ENCODE results near the gene SKI.
A peak's percentile ranks its signal among the peaks of the same experiment; 100 is the strongest.
"Not testable (repeated sequence)": the region's sequence is repeated elsewhere in the genome, so short reads cannot be mapped to it uniquely, and the experiment has no call there.

The SKI gene

DNA sequence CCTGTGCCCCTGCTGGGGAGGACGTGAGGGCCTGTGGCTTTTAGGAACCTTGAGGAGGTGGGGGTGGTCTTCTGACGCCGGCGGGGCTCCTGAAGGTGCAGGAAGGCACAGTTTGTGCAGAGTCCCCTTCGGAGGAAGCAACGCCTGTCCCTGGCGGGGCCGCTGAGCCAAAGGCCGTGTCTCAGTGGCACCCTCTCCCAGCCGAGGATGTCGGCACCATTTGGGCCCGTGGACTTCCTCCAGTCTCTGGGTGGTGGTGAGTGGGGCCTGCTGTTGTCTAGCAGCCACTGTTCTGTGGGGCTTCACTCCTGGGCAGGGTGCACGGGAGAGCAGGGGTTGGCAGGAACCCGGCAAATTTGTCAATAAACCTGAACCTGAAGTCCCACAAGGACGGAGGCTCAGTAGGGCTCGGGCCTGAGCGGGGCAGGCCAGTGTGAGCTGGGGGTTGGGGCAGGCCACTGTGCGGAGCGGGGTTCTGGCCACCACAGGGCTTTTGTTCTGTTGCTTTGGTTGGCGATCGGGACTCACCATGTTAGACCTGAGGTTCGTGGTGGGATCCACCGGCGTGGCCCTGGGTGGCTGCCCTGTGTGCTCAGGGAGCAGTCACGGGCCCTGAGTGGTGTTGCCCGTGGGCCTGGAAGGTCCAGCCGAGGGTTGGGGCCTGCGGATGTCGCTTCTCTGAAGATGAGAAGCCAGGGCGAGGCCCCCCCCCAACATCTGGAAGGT lies 64.8 kb downstream of the SKI start:
- no peak for DNase-seq (ENCODE audit: low spot score)

DNA sequence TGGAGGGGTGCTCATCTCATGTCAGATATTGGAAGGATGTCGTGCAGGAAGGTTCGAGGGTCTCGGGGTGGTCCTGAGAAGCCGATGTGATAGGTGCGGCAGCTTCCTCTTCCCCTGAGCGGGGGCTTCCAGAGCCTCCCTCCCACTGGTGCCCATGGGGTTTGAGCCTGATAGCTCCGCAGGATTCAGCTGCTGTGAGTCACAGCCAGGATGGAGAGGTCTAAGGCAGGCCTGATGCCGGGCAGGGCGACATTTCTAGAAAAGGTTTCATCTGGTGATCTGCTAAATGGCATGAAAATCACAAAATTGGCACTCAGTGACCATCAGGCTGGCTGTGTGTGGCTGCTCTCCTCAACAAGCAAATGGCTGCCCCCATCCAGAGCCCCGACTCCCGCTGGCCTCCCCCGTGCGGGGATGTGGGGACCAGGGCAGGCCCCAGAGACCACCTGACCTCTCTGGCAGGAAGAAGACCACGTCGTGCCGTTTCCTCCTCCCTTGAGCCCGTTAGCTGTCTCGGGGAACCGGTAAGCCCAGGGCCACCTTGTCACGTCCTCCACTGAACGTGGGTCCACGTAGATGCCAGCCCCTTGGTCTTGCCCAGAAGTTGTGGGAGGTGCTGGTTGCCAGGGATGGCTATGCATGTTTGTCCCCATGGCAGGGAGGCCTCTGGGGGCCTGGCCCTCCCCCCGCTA lies 66.1 kb downstream of the SKI start:
- DNase-seq (ENCODE audit: low spot score) = no peak

DNA sequence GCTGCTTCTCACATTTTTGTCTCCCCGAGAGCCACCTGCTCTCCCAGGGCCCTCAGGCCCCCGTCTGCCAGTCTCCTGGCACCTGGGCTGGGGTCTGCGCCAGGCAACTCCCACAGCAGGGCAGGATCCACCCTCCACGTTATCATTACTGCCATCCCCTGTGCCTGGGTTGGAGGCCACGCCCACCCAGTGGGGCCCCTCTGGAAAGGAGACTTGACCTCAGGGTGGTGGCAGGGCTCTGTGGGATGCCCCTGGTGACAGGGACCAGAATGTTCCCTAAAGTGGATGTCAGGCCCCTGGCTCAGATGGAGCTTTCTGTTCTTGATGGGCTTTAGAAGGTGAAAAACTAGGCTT lies 66.6 kb downstream of the SKI start:
- DNase-seq (ENCODE audit: low spot score) = no peak

DNA sequence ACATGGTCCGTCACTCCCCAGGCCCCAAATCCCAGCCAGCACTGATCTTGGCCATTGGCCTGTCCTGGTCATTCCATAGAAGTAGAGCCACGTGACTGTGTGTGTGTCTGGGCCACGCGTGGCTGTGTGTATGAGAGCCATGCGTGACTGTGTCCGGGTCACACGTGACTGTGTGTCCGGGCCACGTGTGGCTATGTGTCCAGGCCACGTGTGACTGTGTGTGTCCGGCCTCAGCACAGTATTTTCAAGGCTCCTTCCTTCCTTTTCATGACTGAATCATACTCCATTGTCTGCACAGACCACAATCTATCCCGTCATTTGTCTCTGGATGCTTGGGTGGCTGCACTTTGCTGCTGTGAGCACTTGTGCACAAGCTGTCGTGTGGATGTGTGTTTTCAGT lies 67.4 kb downstream of the SKI start:
- no peak for DNase-seq (ENCODE audit: low spot score)

DNA sequence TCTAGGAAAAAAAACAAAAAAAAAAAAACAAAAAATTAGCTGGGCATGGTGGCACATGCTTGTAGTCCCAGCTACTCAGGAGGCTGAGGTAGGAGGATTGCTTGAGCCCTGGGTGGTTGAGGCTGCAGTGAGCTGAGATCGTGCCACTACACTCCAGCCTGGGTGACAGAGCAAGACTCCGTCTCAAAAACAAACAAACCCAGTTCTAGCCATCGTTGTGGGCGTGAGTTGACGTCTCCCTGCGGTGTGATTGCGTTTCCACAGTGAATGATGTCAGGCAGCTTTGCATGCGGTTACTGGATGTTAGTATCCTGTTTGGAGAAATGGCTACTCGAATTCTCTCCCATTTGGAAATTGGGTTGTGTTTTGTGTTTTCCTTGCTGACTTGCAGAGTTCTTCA lies 68.1 kb downstream of the SKI start:
- DNase-seq (ENCODE audit: low spot score) = not testable (repeated sequence)

DNA sequence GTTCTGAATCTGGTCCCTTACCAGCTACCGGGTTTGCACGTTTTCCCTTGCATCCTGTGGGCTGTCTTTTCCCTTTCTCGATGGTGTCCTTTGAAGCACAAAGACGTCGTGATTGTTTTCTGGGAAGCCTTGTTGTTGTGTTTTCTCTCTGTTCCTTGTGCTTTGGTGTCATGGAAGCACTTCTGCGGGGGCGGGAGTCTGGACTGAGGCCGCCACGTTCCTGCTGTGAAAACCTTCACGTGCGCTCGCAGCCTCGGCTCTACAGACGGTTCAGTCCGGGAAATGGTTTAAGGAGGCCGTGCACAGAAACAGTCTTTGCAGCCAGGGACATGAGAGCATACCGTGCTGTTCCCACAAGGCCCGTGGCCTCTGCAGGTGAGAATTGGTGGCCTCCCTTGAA lies 68.5 kb downstream of the SKI start:
- DNase-seq (ENCODE audit: low spot score) = no peak

DNA sequence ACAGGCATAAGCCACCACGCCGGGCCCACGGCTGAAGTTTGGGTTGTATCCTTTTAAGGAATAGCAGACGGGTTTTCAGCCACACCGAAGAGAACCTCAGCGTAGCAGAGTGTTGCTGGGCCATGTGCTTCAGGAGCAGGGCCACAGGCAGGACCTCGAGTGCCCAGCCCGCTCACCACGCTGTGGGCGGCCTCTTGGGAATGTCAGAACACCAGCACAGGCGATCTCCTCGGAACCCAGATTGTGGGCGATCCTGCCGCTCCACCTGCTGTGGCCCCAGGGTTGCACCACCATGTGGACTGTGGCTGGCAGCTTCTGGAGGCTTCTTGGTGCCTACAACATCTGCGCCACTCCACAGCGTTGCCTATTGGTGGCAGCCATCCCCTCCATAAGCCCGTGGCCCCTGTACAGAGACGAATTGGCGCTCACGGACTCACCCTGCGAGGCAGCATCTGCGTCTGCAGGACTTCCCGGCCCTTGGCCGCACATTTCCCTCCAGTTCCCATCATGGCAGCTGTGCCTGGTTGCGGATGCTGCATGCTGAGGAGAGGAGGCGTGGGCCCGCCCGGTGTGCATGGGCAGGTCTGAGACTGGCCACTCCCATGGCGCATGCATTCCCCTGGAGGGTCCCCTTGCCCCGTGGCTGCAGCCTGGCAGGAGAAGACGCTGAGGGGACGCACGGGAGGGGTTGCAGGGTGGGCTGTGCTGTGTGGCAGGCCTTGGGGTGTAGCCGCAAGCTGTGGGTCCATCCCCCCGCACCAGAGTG lies 69.3 kb downstream of the SKI start:
- no peak for DNase-seq (ENCODE audit: low spot score)

DNA sequence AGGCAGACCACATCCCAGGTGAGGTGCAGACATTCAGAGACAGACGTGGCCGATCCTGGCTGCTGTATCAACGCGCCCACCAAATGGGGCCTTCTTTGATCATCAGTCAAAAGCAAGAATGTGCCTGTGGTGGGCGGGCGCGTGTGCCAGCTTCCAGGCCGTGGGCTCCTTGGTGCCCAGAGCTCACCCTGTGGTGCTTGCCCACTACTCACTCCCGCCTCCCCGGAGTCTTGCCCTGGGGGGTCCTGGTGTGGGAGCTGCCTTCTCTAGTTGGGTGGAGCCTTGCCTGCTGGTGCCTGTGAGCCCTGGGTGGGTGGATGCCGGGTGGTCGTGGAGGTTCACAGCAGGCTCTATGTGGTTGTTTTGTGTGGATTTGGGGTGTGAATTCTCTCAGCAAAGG lies 70.6 kb downstream of the SKI start:
- no peak for DNase-seq (ENCODE audit: low spot score)

DNA sequence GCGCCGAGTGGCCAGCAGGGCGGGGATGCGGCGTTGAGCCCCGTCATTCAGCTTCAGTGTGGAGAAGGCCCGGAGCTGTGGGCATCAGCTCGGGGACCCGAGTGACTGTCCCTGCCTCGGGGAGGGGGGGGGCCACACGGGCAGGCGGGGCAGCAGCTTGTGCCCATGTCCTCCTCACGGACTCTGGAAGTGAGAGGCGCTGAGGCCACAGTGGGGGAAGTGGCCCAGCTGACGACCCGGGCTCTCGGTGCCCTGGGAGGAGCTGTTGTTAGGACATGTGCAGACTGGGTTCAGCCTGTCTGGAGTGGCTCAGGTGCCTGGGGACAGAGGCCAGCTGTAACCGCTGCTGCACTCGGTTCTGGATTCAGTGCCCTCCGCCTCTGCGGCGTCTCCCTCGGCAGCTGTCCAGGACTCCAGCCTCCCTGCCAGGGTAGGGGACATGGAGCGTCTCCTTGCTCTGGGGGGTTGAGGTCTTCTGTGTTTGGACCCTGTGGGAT lies 71.1 kb downstream of the SKI start:
- no peak for DNase-seq (ENCODE audit: low spot score)

DNA sequence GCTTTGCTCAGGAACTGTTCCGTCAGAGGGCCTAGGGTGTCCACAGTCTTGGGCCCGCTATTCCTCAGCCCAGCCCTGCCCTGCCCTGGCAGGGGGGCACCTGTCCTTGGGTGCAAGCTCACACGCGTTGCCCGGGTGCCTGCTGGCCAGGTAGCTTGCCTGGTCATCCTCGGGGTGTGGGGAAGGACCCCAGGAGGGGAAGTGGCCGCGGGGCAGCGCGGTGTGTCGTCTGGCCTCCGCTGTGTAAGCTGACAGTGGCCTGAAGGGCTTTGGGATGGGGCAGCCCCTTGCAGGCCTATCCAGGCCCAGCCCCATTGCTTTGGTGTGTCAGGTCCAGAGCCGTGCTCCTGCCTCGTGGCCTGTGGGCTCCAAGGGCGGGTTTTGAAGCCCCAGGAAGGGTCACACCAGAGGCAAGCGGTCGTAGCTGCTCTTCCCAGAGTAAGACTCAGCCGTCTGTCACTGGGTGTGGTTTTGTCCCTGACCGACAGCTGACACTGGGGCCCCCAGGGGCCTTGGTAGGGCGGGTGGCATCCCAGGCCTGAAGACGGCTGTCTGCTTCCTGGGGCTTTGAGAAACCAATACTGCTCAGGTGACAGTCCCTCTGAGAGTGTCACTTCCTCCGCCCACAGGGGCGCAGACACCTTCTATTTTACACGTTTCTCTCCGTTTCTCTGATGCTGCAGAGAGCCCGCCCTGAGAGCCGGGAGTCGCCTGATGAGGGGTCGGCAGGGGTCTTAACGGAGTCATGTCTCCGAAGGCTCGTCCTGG lies 72.1 kb downstream of the SKI start:
- DNase-seq (ENCODE audit: low spot score) = no peak

DNA sequence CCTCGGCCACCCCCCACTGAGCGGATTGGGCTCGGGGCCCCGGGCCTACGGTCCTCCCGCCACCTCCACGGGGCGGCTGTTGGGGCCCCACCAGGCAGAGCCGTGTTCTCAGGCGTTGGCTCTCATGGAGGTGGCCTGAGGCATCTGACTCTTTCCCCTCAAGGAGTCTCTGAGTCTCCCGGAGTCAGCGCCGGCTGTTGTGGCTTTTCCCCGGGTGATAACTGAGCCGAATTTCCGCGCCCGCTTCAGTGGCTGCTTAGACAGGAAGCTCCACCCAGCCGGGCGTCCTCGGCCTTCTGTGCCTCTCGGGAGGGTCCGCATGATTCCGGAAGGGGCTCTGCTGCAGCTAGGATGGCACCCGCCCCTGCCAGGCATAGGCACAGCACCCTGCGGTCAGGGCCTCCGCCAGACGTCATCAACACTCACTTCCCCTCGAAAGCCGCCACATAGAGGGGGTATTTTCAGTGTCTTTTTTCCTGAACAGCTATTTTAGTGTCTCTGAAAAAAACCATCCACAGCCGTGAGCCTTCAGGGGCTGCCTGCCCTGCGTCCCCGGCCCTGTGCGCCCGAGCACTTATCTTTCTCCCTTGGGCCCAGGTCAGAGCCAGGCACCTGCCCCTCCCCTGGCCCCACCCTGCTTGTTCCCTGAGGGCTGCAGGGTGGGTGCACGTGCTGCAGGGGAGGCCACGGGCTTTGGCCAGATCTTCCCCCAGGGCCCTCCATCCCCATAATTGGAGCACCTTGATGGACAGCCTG lies 72.9 kb downstream of the SKI start:
- DNase-seq (ENCODE audit: low spot score) = peak; percentile 81

DNA sequence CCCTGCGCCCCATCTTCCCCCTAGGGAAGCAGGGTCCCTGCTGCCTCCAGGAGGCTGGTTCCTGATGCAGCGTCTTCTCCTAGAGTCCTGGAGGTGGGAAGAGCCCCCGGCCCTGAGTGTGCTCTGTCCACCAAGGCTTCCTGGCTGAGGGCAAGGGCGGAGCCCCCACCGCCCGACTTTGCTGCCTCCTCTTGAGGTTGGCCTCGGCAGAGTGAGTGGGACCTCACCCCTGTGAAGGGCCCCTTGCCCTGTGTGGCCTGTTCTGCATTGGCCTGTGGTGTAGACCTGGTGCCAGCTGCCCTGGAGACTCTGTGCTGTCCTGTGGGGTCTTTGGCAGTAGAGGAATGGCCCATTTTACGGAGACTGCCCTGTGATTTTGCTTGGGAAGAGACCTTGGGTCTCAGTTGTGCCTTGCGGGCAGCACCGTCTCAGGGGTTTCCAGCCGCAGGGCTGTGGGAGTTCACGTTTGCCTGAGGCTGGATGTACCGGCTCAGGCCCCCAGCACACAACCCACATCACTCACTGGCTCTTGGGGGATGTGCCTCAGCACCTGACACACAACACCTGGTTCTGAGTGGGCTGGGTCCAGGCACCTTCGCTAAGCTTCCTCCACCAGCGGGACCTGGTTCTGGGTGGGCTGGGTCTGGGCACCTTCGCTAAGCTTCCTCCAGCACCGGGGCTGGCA lies 73.6 kb downstream of the SKI start:
- no peak for DNase-seq (ENCODE audit: low spot score)

DNA sequence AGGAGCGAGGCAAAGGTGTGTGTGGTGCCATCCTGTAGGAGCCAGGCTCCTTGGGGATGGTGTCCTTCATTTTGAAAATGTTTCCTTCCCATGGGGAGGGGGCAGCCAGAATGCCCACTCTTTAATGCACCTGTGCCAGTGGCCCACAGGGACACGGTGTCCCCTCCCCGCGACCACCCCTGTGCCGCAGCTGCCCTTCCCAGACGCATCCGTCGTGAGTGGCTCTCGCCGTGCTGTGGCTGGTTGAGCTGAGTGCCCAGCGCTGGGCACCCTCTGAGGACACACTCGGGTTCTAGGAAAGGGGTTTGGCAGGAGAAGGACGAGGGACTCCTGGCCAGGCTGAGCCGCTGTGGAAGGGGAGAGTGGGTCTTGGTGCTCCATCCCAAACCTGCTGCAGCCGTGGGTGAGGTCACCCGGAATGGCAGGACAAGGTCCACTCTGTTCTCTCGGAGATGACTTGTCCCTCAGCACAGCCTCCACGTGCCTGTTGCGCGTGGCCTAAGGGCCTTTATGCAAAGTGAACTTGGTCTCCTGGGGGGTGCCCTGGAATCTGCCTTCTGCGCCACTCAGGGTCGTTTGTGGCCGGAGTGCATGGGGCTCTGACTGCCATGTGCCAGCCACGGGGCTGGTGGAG lies 74.3 kb downstream of the SKI start:
- DNase-seq (ENCODE audit: low spot score) = no peak

DNA sequence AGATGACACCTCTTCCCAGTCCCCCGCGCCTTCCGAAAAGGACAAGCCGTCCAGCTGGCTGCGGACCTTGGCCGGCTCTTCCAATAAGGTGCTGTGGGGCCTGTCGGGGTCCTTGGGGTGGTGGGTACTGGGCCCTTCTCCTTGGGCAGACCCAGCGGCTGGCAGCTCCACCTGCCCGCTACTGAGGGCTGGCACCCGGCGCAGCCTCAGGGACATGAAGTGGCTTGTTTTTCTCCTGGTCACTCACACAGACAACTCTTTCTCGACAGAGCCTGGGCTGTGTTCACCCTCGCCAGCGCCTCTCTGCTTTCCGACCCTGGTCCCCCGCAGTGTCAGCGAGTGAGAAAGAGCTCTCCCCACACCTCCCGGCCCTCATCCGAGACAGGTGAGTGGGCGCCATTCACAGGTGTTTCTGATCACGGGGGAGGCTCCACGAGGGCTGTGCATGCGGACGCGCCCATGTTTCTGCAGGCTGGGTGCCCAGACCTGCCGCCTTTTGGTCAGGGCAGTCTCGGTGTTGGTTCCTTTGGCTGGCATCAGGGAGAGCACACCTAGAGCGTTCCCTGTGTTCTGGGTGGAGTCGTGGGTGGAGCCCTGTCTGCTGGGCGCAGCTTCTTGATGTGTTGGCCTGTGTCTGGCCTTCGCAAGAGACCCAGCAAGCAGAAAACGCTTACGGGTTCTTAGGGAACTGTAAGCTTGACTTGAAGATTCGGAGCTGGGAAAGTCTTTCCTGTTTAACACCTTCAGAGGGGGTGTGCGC lies 75.1 kb downstream of the SKI start:
- DNase-seq (ENCODE audit: low spot score) = no peak

DNA sequence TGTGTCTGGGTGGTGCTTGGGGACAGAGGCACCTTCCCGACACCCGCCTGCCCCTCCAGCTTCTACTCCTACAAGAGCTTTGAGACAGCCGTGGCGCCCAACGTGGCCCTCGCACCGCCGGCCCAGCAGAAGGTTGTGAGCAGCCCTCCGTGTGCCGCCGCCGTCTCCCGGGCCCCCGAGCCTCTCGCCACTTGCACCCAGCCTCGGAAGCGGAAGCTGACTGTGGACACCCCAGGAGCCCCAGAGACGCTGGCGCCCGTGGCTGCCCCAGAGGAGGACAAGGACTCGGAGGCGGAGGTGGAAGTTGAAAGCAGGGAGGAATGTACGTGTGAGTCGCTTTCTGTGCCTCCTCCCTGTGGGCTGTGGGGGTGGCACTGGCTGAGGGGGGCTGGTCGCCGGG lies 75.7 kb downstream of the SKI start:
- DNase-seq (ENCODE audit: low spot score) = no peak

DNA sequence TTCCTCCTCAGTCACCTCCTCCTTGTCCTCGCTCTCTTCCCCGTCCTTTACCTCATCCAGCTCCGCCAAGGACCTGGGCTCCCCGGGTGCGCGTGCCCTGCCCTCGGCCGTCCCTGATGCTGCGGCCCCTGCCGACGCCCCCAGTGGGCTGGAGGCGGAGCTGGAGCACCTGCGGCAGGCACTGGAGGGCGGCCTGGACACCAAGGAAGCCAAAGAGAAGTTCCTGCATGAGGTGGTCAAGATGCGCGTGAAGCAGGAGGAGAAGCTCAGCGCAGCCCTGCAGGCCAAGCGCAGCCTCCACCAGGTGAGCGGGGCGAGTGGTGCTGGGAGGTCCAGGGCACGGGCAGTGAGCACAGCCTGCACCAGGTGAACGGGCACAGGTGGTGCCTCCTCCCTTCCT lies 76.2 kb downstream of the SKI start:
- no peak for DNase-seq (ENCODE audit: low spot score)

DNA sequence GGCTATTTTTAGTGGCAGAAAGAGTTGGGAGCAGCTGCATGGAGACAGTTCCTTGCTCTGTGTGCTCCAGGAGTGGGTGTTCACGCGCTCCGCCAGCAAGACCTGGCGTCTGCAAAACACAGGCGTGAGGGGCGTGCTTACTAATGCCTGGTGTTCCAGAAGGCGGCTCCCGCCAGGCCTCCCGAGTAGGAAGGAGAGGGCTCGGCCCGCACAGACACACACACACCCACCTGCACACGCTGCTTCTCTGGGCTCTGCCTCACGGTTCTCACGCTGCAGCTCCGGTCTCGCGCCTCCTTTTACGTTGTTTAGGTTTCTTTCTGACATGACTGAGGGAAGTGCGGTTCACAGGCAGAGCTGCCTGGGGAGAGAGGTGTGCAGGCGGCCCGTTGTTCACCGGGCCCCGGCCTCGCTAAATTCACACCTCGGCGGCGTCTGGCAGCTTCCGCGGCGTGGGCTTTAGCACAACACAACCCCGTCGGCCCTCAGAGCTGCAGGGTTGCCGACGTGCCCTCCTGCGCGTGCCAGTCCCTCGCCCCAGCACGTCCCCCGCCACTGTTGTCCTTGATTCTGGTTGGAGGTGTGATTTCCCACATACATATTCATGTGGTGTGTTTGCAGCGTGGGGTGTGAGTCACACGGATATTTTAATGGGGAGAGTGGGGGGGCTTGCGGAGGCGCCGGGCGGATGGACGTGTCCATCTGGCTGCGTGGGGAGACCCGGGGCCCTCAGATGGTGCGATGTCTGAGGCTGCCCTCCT lies 77.0 kb downstream of the SKI start:
- DNase-seq (ENCODE audit: low spot score) = no peak

DNA sequence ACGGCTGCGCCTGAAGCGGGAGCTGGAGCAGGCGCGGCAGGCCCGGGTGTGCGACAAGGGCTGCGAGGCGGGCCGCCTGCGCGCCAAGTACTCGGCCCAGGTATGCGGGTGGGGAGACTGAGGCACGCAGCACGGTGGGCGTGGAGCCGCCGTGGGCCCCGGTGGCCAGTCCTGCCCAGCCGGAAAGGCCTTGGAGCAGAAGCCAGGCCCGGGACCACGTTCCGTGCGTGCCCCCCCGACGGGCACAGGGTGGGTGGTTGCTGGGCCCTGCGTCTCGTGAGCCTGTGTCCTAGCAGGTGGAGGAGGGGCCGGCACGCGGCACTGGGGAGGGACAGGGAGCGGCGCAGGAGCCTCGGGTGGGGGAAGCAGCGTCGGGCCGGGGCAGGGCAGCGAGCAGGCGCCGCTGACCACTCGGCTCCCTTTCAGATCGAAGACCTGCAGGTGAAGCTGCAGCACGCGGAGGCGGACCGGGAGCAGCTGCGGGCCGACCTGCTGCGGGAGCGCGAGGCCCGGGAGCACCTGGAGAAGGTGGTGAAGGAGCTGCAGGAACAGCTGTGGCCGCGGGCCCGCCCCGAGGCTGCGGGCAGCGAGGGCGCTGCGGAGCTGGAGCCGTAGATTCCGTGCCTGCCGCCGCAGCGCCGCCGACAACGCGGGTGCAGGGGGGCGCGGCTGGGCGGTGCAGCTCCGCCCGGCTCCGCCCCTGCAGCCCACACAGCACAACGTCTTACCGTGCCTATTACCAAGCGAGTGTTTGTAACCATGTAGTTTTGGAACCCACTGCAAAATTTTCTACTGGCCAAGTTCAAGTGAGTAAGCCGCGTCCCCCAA lies 78.2 kb downstream of the SKI start:
- DNase-seq (ENCODE audit: low spot score) = no peak
